WERI-Rb-1 (cell line): ENCODE results near the gene SHISA7.

Experiments
- DNase-seq: peaks from one replicate; pipeline ENCODE4 v3.0.0-alpha.2; 2020
- H3K27ac ChIP-seq: fragments of 250-450 bp; sonication (Bioruptor Pico); 2 replicates; pipeline ENCODE4 v1.5.1; 2020; ENCODE audit warnings: mild to moderate bottlenecking, moderate library complexity
- H3K27me3 ChIP-seq: fragments of 250-450 bp; sonication (Bioruptor Pico); 2 replicates; pipeline ENCODE4 v1.5.1; 2021; ENCODE audit warnings: mild to moderate bottlenecking, low read depth, moderate library complexity; ENCODE audit not compliant: insufficient read depth, severe bottlenecking
- H3K36me3 ChIP-seq: fragments of 250-450 bp; sonication (Bioruptor Pico); 2 replicates; pipeline ENCODE4 v1.5.1; 2020; ENCODE audit warnings: mild to moderate bottlenecking, moderate library complexity
- H3K4me3 ChIP-seq: 2 replicates; pipeline ENCODE4 v1.5.1; 2011; ENCODE audit warnings: low read depth, mild to moderate bottlenecking, control low read depth, low read length
- H3K9me3 ChIP-seq: fragments of 250-450 bp; sonication (Bioruptor Pico); 2 replicates; pipeline ENCODE4 v1.5.1; 2021; ENCODE audit warnings: mild to moderate bottlenecking, moderate library complexity; ENCODE audit not compliant: severe bottlenecking
- CTCF ChIP-seq: IDR thresholded peaks from 2 replicates; pipeline ENCODE4 v1.5.1; 2011; ENCODE audit warnings: low read depth, mild to moderate bottlenecking, control low read depth, inconsistent platforms, low read length

The SHISA7 gene

GRCh38 chr19:55473225-55474012 lies 30.3 kb upstream of the SHISA7 start:
- Histone ChIP-seq H3K36me3 (no peaks in the 10 kb centered on the region), H3K9me3 (no peaks in the 10 kb centered on the region), H3K4me3 (no peak overlapping the region), H3K27ac (no peak overlapping the region), H3K27me3 (no peaks in the 10 kb centered on the region)
- DNase-seq, result no peak
- no peak for TF ChIP-seq CTCF

GRCh38 chr19:55472463-55472862 lies 29.4 kb upstream of the SHISA7 start:
- no peak for TF ChIP-seq CTCF
- Histone ChIP-seq H3K4me3 (no peak overlapping the region), H3K27ac (no peak overlapping the region), H3K27me3 (no peaks in the 10 kb centered on the region), H3K36me3 (no peaks in the 10 kb centered on the region), H3K9me3 (no peaks in the 10 kb centered on the region)
- DNase-seq, result no peak

- Histone ChIP-seq H3K9me3 (no peaks in the 10 kb centered on the region), H3K36me3 (no peaks in the 10 kb centered on the region), H3K27ac (no peak overlapping the region), H3K27me3 (no peaks in the 10 kb centered on the region), H3K4me3 (no peak overlapping the region)
- no peak for TF ChIP-seq CTCF
- DNase-seq, result no peak
Measured at GRCh38 chr19:55471266-55471665, 28.2 kb upstream of the SHISA7 start.

GRCh38 chr19:55468054-55468393 lies 24.9 kb upstream of the SHISA7 start:
- DNase-seq, result no peak
- no peak overlapping the region for H3K27ac ChIP-seq
- H3K9me3 ChIP-seq, result no peaks in the 10 kb centered on the region
- H3K4me3 ChIP-seq, result no peak overlapping the region
- H3K36me3 ChIP-seq, result no peaks in the 10 kb centered on the region
- no peaks in the 10 kb centered on the region for H3K27me3 ChIP-seq
- no peak for TF ChIP-seq CTCF

GRCh38 chr19:55467236-55468053 lies 24.3 kb upstream of the SHISA7 start:
- H3K27me3 ChIP-seq, result no peaks in the 10 kb centered on the region
- H3K4me3 ChIP-seq, result no peak overlapping the region
- no peaks in the 10 kb centered on the region for H3K36me3 ChIP-seq
- no peak overlapping the region for H3K27ac ChIP-seq
- DNase-seq, result peak; percentile 48
- H3K9me3 ChIP-seq, result no peaks in the 10 kb centered on the region
- peak; percentile 85 for TF ChIP-seq CTCF
